Naive thymus-derived CD4-positive, alpha-beta T cell (primary cell): ENCODE measurements around the gene SMARCAL1. TPM values are rescaled to one million over a fixed set of nuclear protein-coding genes. Genes with fewer than 3 reads are reported as not detected.

Experiments used
- ATAC-seq: fragments of 150-1000 bp; cut with Tn5 transposase; 2 replicates; pipeline ENCODE4 v1.10.0; 2021; ENCODE audit warnings: mild to moderate bottlenecking, moderate library complexity
- CTCF ChIA-PET: fragments of 350-600 bp; sonication (Branson Sonifier 250); formaldehyde crosslinking; loops from one replicate; lab custom pipeline; 2021; ENCODE audit warnings: antibody characterized with exemption; lab: Charles Lee
- POLR2A ChIA-PET: fragments of 350-600 bp; sonication (Branson Sonifier 250); formaldehyde crosslinking; loops from one replicate; lab custom pipeline; 2021; ENCODE audit warnings: antibody characterized with exemption, inconsistent platforms; lab: Charles Lee
- DNase-seq, 9 donors: peaks; one replicate each; pipeline versions ENCODE4 v3.0.0 to v3.0.0-alpha.2; 2020 to 2022; ENCODE audit warnings: mixed read lengths in 1 of 9
- H3K27ac ChIP-seq: one replicate; pipeline ENCODE4 v1.7.0; 2013; ENCODE audit warnings: mild to moderate bottlenecking, low read depth, low read length, moderate library complexity
- H3K27me3 ChIP-seq, 2 donors: one replicate each; pipeline ENCODE4 v1.7.0; 2013; ENCODE audit warnings: low read length in 2 of 2, mild to moderate bottlenecking in 2 of 2, moderate library complexity in 2 of 2; ENCODE audit not compliant: control insufficient read depth in 2 of 2, insufficient read depth in 2 of 2
- H3K36me3 ChIP-seq, 3 experiments: 1 replicate in 2 of 3; 2 replicates in 1 of 3; pipeline ENCODE4 v1.7.0; 2013; ENCODE audit warnings: low read length in 3 of 3, mild to moderate bottlenecking in 3 of 3, moderate library complexity in 1 of 3; ENCODE audit not compliant: insufficient read depth in 3 of 3, control insufficient read depth in 2 of 3
- H3K4me1 ChIP-seq, 2 donors: one replicate each; pipeline ENCODE4 v1.7.0; 2013; ENCODE audit warnings: low read length in 2 of 2, mild to moderate bottlenecking in 2 of 2, moderate library complexity in 1 of 2; ENCODE audit not compliant: control insufficient read depth in 2 of 2, insufficient read depth in 2 of 2
- H3K4me3 ChIP-seq: 2 replicates; pipeline ENCODE4 v1.7.0; 2013; ENCODE audit warnings: mild to moderate bottlenecking, low read length
- H3K9me3 ChIP-seq, 3 experiments: 1 replicate in 2 of 3; 2 replicates in 1 of 3; pipeline ENCODE4 v1.7.0; 2013; ENCODE audit warnings: low read length in 3 of 3; ENCODE audit not compliant: control insufficient read depth in 2 of 3
- H3K27ac Mint-ChIP-seq, 9 donors: one replicate each; pipeline ENCODE4 v1.8.0; 2020 to 2022; ENCODE audit warnings: mixed read lengths in 9 of 9, mild to moderate bottlenecking in 8 of 9, moderate library complexity in 5 of 9, inconsistent platforms in 2 of 9
- H3K27me3 Mint-ChIP-seq, 5 donors: one replicate each; pipeline ENCODE4 v1.8.0; 2021 to 2022; ENCODE audit warnings: mixed read lengths in 5 of 5, mild to moderate bottlenecking in 1 of 5
- H3K36me3 Mint-ChIP-seq, 5 donors: one replicate each; pipeline ENCODE4 v1.8.0; 2020 to 2022; ENCODE audit warnings: mixed read lengths in 5 of 5, mild to moderate bottlenecking in 3 of 5, inconsistent platforms in 1 of 5
- H3K4me1 Mint-ChIP-seq, 7 donors: one replicate each; pipeline ENCODE4 v1.8.0; 2020 to 2022; ENCODE audit warnings: mixed read lengths in 7 of 7, mild to moderate bottlenecking in 3 of 7, inconsistent platforms in 1 of 7
- H3K4me3 Mint-ChIP-seq, 10 donors: one replicate each; pipeline ENCODE4 v1.8.0; 2020 to 2022; ENCODE audit warnings: mild to moderate bottlenecking in 10 of 10, mixed read lengths in 10 of 10, moderate library complexity in 6 of 10, inconsistent platforms in 2 of 10
- H3K9me3 Mint-ChIP-seq, 11 donors: one replicate each; pipeline ENCODE4 v1.8.0; 2020 to 2022; ENCODE audit warnings: mixed read lengths in 11 of 11, mild to moderate bottlenecking in 4 of 11, inconsistent platforms in 1 of 11, moderate library complexity in 1 of 11
- intact Hi-C, 2 donors: fragments of 100-400 bp; cut with micrococcal nuclease; formaldehyde crosslinking; loops; one replicate each; pipeline ENCODE4 v1.15.1; 2023
- polyA plus RNA-seq, 2 donors: library from polyadenylated mRNA; unstranded; fragments of 300-500 nt; fragmentation: Illumina TruSeq; gene quantifications; one replicate each; pipeline ENCODE4 v1.2.3, GENCODE V29; 2021
- total RNA-seq, 6 experiments: library from RNA in 5 of 6; stranded (reverse) in 5 of 6; gene quantifications; 1 replicate in 5 of 6; 2 replicates in 1 of 6; pipeline ENCODE4 v1.2.3 and lab custom pipeline; 2021 to 2026

Gene SMARCAL1
- total and polyA plus RNA-seq, 7 experiments from 2014 or later: 16.2 to 31.2 (median 24.6) TPM

- peaks cover 13 to 22% (median 16%) of the 10 kb centered on the region in 7 donors for H3K4me1 Mint-ChIP-seq
- POLR2A ChIA-PET: interaction anchor here (0.6 to 0.9 kb wide), 2 partner anchors 8 to 23 kb away, joined by 3 read pairs; partner anchors contain the start of gene RPL37A
- H3K9me3 Mint-ChIP-seq: no peaks in the 10 kb centered on the region
- ATAC-seq (no peak), DNase-seq (no peak)
- peak overlapping the region in 2 of 9 donors; percentile 43 to 66 for H3K27ac Mint-ChIP-seq
- intact Hi-C loops: loop anchor here in 1 of 2 donors (1.0 kb wide), 1 partner anchor 23 kb away; the partner anchor contains the start of gene RPL37A
- Histone ChIP-seq H3K4me1 (peaks cover 0 to 13% of the 10 kb centered on the region in 2 donors), H3K4me3 (no peak overlapping the region), H3K27me3 (no peaks in the 10 kb centered on the region), H3K27ac (no peak overlapping the region), H3K9me3 (no peaks in the 10 kb centered on the region), H3K36me3 (peaks cover 0 to 39% (median 0%) of the 10 kb centered on the region in 3 experiments)
- peak overlapping the region; percentile 47 to 83 (median 65) for H3K4me3 Mint-ChIP-seq
- CTCF ChIA-PET: no interaction called here
- no peaks in the 10 kb centered on the region for H3K27me3 Mint-ChIP-seq
- H3K36me3 Mint-ChIP-seq: peaks cover 7 to 36% (median 19%) of the 10 kb centered on the region in 5 donors
Measured at GRCh38 chr2:216475767-216476166, 63.5 kb downstream of the SMARCAL1 start.

- Mint-ChIP-seq H3K36me3 (peaks cover 9 to 45% (median 29%) of the 10 kb centered on the region in 5 donors), H3K4me1 (peaks cover 13 to 22% (median 16%) of the 10 kb centered on the region in 7 donors), H3K9me3 (no peaks in the 10 kb centered on the region), H3K27ac (no peak overlapping the region), H3K4me3 (no peak overlapping the region), H3K27me3 (no peaks in the 10 kb centered on the region)
- ATAC-seq: peak; percentile 65
- H3K27ac ChIP-seq: no peak overlapping the region
- no peaks in the 10 kb centered on the region for H3K27me3 ChIP-seq
- POLR2A ChIA-PET: interaction anchor here (0.5 kb wide), 1 partner anchor 59 kb away, joined by 3 read pairs; no protein-coding TSS in a partner anchor
- peaks cover 0 to 13% of the 10 kb centered on the region in 2 donors for H3K4me1 ChIP-seq
- peaks cover 0 to 42% (median 0%) of the 10 kb centered on the region in 3 experiments for H3K36me3 ChIP-seq
- H3K9me3 ChIP-seq: no peaks in the 10 kb centered on the region
- intact Hi-C loops: no loop called here
- CTCF ChIA-PET: no interaction called here
- H3K4me3 ChIP-seq: no peak overlapping the region
- no peak for DNase-seq
Measured at GRCh38 chr2:216477283-216478035, 65.2 kb downstream of the SMARCAL1 start.

GRCh38 chr2:216478151-216478550 is 65.9 kb downstream of the SMARCAL1 start:
- Mint-ChIP-seq H3K27me3 (no peaks in the 10 kb centered on the region), H3K4me1 (peaks cover 13 to 22% (median 16%) of the 10 kb centered on the region in 7 donors), H3K36me3 (peaks cover 11 to 52% (median 33%) of the 10 kb centered on the region in 5 donors), H3K4me3 (no peak overlapping the region), H3K27ac (no peak overlapping the region), H3K9me3 (no peaks in the 10 kb centered on the region)
- Histone ChIP-seq H3K27ac (no peak overlapping the region), H3K4me3 (no peak overlapping the region), H3K9me3 (no peaks in the 10 kb centered on the region), H3K36me3 (peaks cover 0 to 46% (median 0%) of the 10 kb centered on the region in 3 experiments), H3K4me1 (peaks cover 0 to 13% of the 10 kb centered on the region in 2 donors), H3K27me3 (no peaks in the 10 kb centered on the region)
- no peak for ATAC-seq
- CTCF ChIA-PET: no interaction called here
- intact Hi-C loops: no loop called here
- DNase-seq: no peak
- POLR2A ChIA-PET: no interaction called here

- Mint-ChIP-seq H3K36me3 (peaks cover 11 to 56% (median 35%) of the 10 kb centered on the region in 5 donors), H3K9me3 (no peaks in the 10 kb centered on the region), H3K4me3 (no peak overlapping the region), H3K27ac (no peak overlapping the region), H3K27me3 (no peaks in the 10 kb centered on the region), H3K4me1 (peaks cover 13 to 22% (median 16%) of the 10 kb centered on the region in 7 donors)
- Histone ChIP-seq H3K27me3 (no peaks in the 10 kb centered on the region), H3K4me3 (no peak overlapping the region), H3K4me1 (peaks cover 0 to 13% of the 10 kb centered on the region in 2 donors), H3K27ac (no peak overlapping the region), H3K9me3 (no peaks in the 10 kb centered on the region), H3K36me3 (peaks cover 0 to 46% (median 0%) of the 10 kb centered on the region in 3 experiments)
- no peak for DNase-seq
- intact Hi-C loops: no loop called here
- ChIA-PET CTCF (no interaction called here), POLR2A (no interaction called here)
- ATAC-seq: no peak
Measured at GRCh38 chr2:216478791-216479190, 66.5 kb downstream of the SMARCAL1 start.

GRCh38 chr2:216480221-216480620 is 67.9 kb downstream of the SMARCAL1 start:
- intact Hi-C loops: no loop called here
- H3K4me1 ChIP-seq: peaks cover 0 to 7% of the 10 kb centered on the region in 2 donors
- peaks cover 0 to 46% (median 0%) of the 10 kb centered on the region in 3 experiments for H3K36me3 ChIP-seq
- no peak for DNase-seq
- H3K9me3 Mint-ChIP-seq: no peaks in the 10 kb centered on the region
- H3K27me3 ChIP-seq: no peaks in the 10 kb centered on the region
- CTCF ChIA-PET: no interaction called here
- no peaks in the 10 kb centered on the region for H3K9me3 ChIP-seq
- no peaks in the 10 kb centered on the region for H3K27me3 Mint-ChIP-seq
- peaks cover 6 to 15% (median 8%) of the 10 kb centered on the region in 7 donors for H3K4me1 Mint-ChIP-seq
- POLR2A ChIA-PET: no interaction called here
- ATAC-seq: no peak
- H3K4me3 Mint-ChIP-seq: no peak overlapping the region
- H3K27ac Mint-ChIP-seq: peak overlapping the region in 1 of 9 donors; percentile 3
- peaks cover 11 to 55% (median 34%) of the 10 kb centered on the region in 5 donors for H3K36me3 Mint-ChIP-seq
- H3K4me3 ChIP-seq: no peak overlapping the region
- H3K27ac ChIP-seq: no peak overlapping the region

GRCh38 chr2:216482640-216483039 is 70.4 kb downstream of the SMARCAL1 start:
- Mint-ChIP-seq H3K9me3 (no peaks in the 10 kb centered on the region), H3K4me1 (peaks cover 0 to 8% (median 0%) of the 10 kb centered on the region in 7 donors), H3K27me3 (no peaks in the 10 kb centered on the region), H3K4me3 (no peak overlapping the region), H3K27ac (no peak overlapping the region), H3K36me3 (peaks cover 10 to 45% (median 25%) of the 10 kb centered on the region in 5 donors)
- peaks cover 0 to 38% (median 0%) of the 10 kb centered on the region in 3 experiments for H3K36me3 ChIP-seq
- H3K9me3 ChIP-seq: no peaks in the 10 kb centered on the region
- H3K4me1 ChIP-seq: no peaks in the 10 kb centered on the region
- DNase-seq: no peak
- no peak overlapping the region for H3K4me3 ChIP-seq
- intact Hi-C loops: no loop called here
- ChIA-PET POLR2A (no interaction called here), CTCF (no interaction called here)
- no peak for ATAC-seq
- no peaks in the 10 kb centered on the region for H3K27me3 ChIP-seq
- no peak overlapping the region for H3K27ac ChIP-seq
